ENCODE measurements around the gene PC.
A peak's percentile ranks its signal among the peaks of the same experiment; 100 is the strongest.

The PC gene

GRCh38 chr11:66883016-66883965 is 74.9 kb downstream of the PC start:
- DNase-seq (ENCODE audit: low read depth): peak; percentile 54

GRCh38 chr11:66882561-66883015 is 75.6 kb downstream of the PC start:
- DNase-seq (ENCODE audit: low read depth): no peak

- DNase-seq (ENCODE audit: low read depth): no peak
These were observed 76.2 kb downstream of the PC start for GRCh38 chr11:66881927-66882452.

GRCh38 chr11:66881451-66881835 is 76.7 kb downstream of the PC start:
- no peak for DNase-seq (ENCODE audit: low read depth)

GRCh38 chr11:66880496-66881450 is 77.4 kb downstream of the PC start:
- DNase-seq (ENCODE audit: low read depth): no peak

GRCh38 chr11:66879999-66880398 is 78.2 kb downstream of the PC start:
- DNase-seq (ENCODE audit: low read depth): no peak

- no peak for DNase-seq (ENCODE audit: low read depth)
These were observed 78.6 kb downstream of the PC start for GRCh38 chr11:66879583-66879982.

GRCh38 chr11:66879000-66879399 is 79.2 kb downstream of the PC start:
- DNase-seq (ENCODE audit: low read depth): no peak

- DNase-seq (ENCODE audit: low read depth): peak; percentile 46
These were observed 79.7 kb downstream of the PC start for GRCh38 chr11:66878474-66878873.

GRCh38 chr11:66877588-66878385 is 80.4 kb downstream of the PC start:
- DNase-seq (ENCODE audit: low read depth): no peak

GRCh38 chr11:66875378-66875777 is 82.8 kb downstream of the PC start:
- no peak for DNase-seq (ENCODE audit: low read depth)

GRCh38 chr11:66874232-66874631 is 84.0 kb downstream of the PC start:
- DNase-seq (ENCODE audit: low read depth): no peak

GRCh38 chr11:66871521-66871901 is 86.7 kb downstream of the PC start:
- DNase-seq (ENCODE audit: low read depth): no peak

- DNase-seq (ENCODE audit: low read depth): no peak
These were observed 87.3 kb downstream of the PC start for GRCh38 chr11:66870616-66871520.

- DNase-seq (ENCODE audit: low read depth): no peak
These were observed 88.1 kb downstream of the PC start for GRCh38 chr11:66870131-66870530.

GRCh38 chr11:66869567-66869870 is 88.7 kb downstream of the PC start:
- no peak for DNase-seq (ENCODE audit: low read depth)

GRCh38 chr11:66868726-66869566 is 89.2 kb downstream of the PC start:
- DNase-seq (ENCODE audit: low read depth): no peak

- no peak for DNase-seq (ENCODE audit: low read depth)
These were observed 90.0 kb downstream of the PC start for GRCh38 chr11:66868082-66868725.

GRCh38 chr11:66867425-66868040 is 90.7 kb downstream of the PC start:
- DNase-seq (ENCODE audit: low read depth): no peak

Measured in fibroblast of gingiva (primary cell).